Activated CD4-positive, alpha-beta memory T cell treated with anti-CD3 and anti-CD28 coated beads for 36 hours (primary cell): ENCODE data around the gene NTN4. TPM values are rescaled to one million over a fixed set of nuclear protein-coding genes. Genes with fewer than 3 reads are reported as not detected.
A peak's percentile ranks its signal among the peaks of the same experiment; 100 is the strongest.
"Not testable (repeated sequence)": the region's sequence is repeated elsewhere in the genome, so short reads cannot be mapped to it uniquely, and the experiment has no call there.

Experiments
- CTCF ChIA-PET: fragments of 350-600 bp; sonication (Branson Sonifier 250); formaldehyde crosslinking; loops from one replicate; lab custom pipeline; 2021; ENCODE audit warnings: antibody characterized with exemption, inconsistent platforms; lab: Charles Lee
- POLR2A ChIA-PET: fragments of 350-600 bp; sonication (Branson Sonifier 250); formaldehyde crosslinking; loops from one replicate; lab custom pipeline; 2021; ENCODE audit warnings: antibody characterized with exemption; lab: Charles Lee
- DNase-seq: peaks from one replicate; pipeline ENCODE4 v3.0.0-alpha.2; 2020
- H3K27ac Mint-ChIP-seq: one replicate; pipeline ENCODE4 v1.8.0; 2021; ENCODE audit warnings: mixed read lengths
- H3K27me3 Mint-ChIP-seq: one replicate; pipeline ENCODE4 v1.8.0; 2021; ENCODE audit warnings: mixed read lengths
- H3K36me3 Mint-ChIP-seq: one replicate; pipeline ENCODE4 v1.8.0; 2021; ENCODE audit warnings: mixed read lengths
- H3K4me1 Mint-ChIP-seq: one replicate; pipeline ENCODE4 v1.8.0; 2021; ENCODE audit warnings: low read depth, mixed read lengths
- H3K4me3 Mint-ChIP-seq: one replicate; pipeline ENCODE4 v1.8.0; 2021; ENCODE audit warnings: mild to moderate bottlenecking, mixed read lengths
- H3K9me3 Mint-ChIP-seq: one replicate; pipeline ENCODE4 v1.8.0; 2021; ENCODE audit warnings: mixed read lengths
- intact Hi-C: fragments of 100-400 bp; cut with micrococcal nuclease; formaldehyde crosslinking; loops from one replicate; pipeline ENCODE4 v1.15.1; 2023
- total RNA-seq, 2 experiments: library from RNA; stranded (reverse); gene quantifications; one replicate each; pipeline ENCODE4 v1.2.3, GENCODE V29; 2021

NTN4 gene
- under 1 TPM in 1 of 2 experiments, not detected in 1; 0.29 TPM for total RNA-seq

- Mint-ChIP-seq H3K4me1 (peaks cover 16% of the 10 kb centered on the region), H3K4me3 (peak within 1 kb of the TSS; percentile 64), H3K9me3 (no peaks in the 10 kb centered on the region), H3K27ac (no peak within 1 kb of the TSS), H3K27me3 (peaks cover 51% of the 10 kb centered on the region), H3K36me3 (no peaks in the 10 kb centered on the region)
- DNase-seq: peak; percentile 39
- CTCF ChIA-PET: no interaction called here
- intact Hi-C loops: no loop called here
- POLR2A ChIA-PET: no interaction called here
Measured at GRCh38 chr12:95790033-95790916, at the start of gene NTN4. TSS of gene NTN4 (minus strand) at chr12:95790764. CDS start at chr12:95790309, 455 bp downstream.

DNA sequence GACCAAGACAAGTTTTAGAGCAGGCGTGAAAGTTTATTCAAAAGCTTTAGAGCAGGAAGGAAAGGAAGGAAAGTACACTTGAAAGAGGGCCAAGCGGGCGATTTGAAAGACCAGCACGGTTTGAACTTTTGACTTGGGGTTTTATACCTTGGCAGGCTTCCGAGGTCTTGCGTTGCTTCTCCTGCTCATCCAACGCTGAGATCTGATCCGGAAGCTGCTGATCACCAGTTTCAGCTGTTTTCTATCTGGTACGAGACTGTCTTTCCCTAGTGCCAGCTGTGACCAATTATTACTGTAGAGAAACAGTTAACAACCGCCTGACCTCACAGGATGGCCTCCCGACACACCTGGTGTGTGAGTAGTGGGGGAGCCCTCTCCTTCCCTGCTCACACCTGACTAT is 47.6 kb upstream of the NTN4 start:
- Mint-ChIP-seq H3K4me3 (no peak overlapping the region), H3K27ac (no peak overlapping the region), H3K36me3 (no peaks in the 10 kb centered on the region), H3K9me3 (no peaks in the 10 kb centered on the region), H3K4me1 (peaks cover 5% of the 10 kb centered on the region), H3K27me3 (peaks cover 8% of the 10 kb centered on the region)
- ChIA-PET CTCF (no interaction called here), POLR2A (no interaction called here)
- no peak for DNase-seq
- intact Hi-C loops: no loop called here

GRCh38 chr12:95837240-95838038 is 46.9 kb upstream of the NTN4 start:
- DNase-seq: no peak
- POLR2A ChIA-PET: no interaction called here
- H3K36me3 Mint-ChIP-seq: no peaks in the 10 kb centered on the region
- H3K9me3 Mint-ChIP-seq: no peaks in the 10 kb centered on the region
- H3K27ac Mint-ChIP-seq: no peak overlapping the region
- peaks cover 5% of the 10 kb centered on the region for H3K4me1 Mint-ChIP-seq
- CTCF ChIA-PET: no interaction called here
- intact Hi-C loops: no loop called here
- H3K4me3 Mint-ChIP-seq: no peak overlapping the region
- H3K27me3 Mint-ChIP-seq: peaks cover 10% of the 10 kb centered on the region

DNA sequence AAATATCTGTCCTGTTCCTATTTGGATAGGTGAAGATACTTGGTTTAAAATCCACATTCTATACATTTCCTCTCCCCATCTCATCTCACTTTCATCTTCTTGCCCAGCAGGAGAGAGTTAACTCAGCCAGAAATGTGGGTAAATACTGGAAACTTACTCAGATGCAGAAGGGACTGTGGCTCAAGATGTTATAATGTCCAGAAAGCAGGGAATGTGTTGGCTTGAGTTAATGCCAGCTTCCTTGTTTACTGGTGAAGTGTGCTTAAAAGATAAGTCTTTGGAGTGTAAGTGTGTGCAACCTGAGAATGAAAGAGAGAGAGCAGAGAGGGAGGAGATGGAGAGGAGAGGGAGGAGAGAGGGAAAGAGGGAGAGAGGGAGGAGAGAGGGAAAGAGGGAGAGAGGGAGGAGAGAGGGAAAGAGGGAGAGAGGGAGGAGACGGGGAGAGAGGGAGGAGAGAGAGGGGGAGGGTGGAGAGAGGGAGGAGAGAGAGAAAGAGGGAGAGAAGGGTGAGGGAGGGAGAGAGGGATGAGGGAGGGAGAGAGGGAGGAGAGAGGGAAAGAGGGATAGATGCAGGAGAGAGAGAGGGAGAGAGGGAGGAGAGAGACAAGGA is 46.2 kb upstream of the NTN4 start:
- peaks cover 13% of the 10 kb centered on the region for H3K27me3 Mint-ChIP-seq

GRCh38 chr12:95836185-95836609 is 45.6 kb upstream of the NTN4 start:
- peaks cover 13% of the 10 kb centered on the region for H3K27me3 Mint-ChIP-seq

More for the DNA sequence above, 46.2 kb upstream of the NTN4 start:
- POLR2A ChIA-PET: no interaction called here
- Mint-ChIP-seq H3K27ac (no peak overlapping the region), H3K4me1 (peaks cover 5% of the 10 kb centered on the region), H3K4me3 (no peak overlapping the region), H3K36me3 (no peaks in the 10 kb centered on the region), H3K9me3 (no peaks in the 10 kb centered on the region)
- intact Hi-C loops: no loop called here
- no peak for DNase-seq
- CTCF ChIA-PET: no interaction called here

GRCh38 chr12:95834572-95834971 is 44.0 kb upstream of the NTN4 start:
- H3K27ac Mint-ChIP-seq: no peak overlapping the region
- ChIA-PET POLR2A (no interaction called here), CTCF (interaction anchor here (0.6 kb wide), 1 partner anchor 165 kb away, joined by 3 read pairs; no protein-coding TSS in a partner anchor)
- H3K36me3 Mint-ChIP-seq: no peaks in the 10 kb centered on the region
- H3K4me3 Mint-ChIP-seq: no peak overlapping the region
- intact Hi-C loops: no loop called here
- no peaks in the 10 kb centered on the region for H3K9me3 Mint-ChIP-seq
- peaks cover 12% of the 10 kb centered on the region for H3K4me1 Mint-ChIP-seq
- peaks cover 13% of the 10 kb centered on the region for H3K27me3 Mint-ChIP-seq
- no peak for DNase-seq

More at GRCh38 chr12:95836185-95836609, 45.6 kb upstream of the NTN4 start:
- Mint-ChIP-seq H3K4me1 (peaks cover 5% of the 10 kb centered on the region), H3K36me3 (no peaks in the 10 kb centered on the region), H3K4me3 (no peak overlapping the region), H3K27ac (no peak overlapping the region), H3K9me3 (no peaks in the 10 kb centered on the region)
- no peak for DNase-seq
- POLR2A ChIA-PET: no interaction called here
- CTCF ChIA-PET: no interaction called here
- intact Hi-C loops: no loop called here

DNA sequence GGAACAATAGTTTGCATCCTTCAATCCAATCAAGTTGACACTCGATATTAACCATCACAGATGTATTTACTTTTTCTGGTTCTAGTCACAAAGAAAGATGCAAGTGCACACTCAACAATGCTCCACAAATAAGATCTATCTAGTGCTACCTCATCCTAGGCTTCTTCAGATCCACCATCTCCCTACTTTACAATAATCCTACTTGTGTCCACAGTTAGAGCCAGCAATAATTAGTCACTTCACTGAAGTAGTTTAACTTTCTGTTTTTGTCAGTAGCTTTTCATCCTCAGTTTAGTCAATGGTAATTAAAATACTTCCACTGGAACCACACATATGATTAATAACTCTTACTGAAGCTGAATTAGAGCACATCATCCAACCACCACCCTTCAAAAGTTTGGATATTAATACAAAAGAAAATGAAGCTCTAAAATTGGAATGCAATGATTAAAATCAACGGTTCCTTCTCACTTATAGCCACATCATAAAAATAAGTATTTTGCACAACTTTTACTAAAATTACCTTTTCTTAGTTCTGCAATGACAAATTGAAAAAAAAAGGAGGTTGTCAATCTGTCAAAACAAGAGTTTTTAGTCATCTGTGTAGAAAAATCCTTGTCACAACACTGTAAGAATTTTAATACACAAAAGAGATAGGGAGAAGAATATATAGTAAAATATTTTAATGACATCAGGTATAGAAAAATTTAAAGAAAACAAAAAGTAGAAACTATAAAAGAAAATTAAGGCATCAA is 39.9 kb upstream of the NTN4 start:
- intact Hi-C loops: no loop called here
- H3K27ac Mint-ChIP-seq: no peak overlapping the region
- ChIA-PET CTCF (no interaction called here), POLR2A (interaction anchor here (1.1 kb wide), 1 partner anchor 29 kb away, joined by 6 read pairs; the partner anchor contains the start of gene SNRPF)
- H3K36me3 Mint-ChIP-seq: no peaks in the 10 kb centered on the region
- no peak overlapping the region for H3K4me3 Mint-ChIP-seq
- peaks cover 10% of the 10 kb centered on the region for H3K27me3 Mint-ChIP-seq
- H3K4me1 Mint-ChIP-seq: peaks cover 7% of the 10 kb centered on the region
- no peaks in the 10 kb centered on the region for H3K9me3 Mint-ChIP-seq
- no peak for DNase-seq

DNA sequence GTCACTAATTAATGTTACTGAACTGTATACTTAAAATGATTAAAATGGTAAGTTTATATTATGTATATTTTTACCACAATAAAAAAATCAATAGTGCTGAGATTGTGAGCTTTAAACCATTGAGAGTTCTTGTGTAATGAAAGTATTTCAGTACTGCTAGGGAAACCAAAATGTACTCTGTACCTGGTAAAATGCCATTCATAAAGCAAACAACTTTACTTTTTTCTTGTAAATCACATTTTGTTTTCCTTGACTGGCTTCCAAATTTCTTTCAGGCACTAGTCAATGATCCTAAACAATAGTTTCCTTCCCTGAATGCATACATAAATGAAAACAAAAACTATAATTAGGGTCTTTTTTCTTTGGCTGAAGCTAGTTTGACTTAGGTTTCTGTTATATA is 38.8 kb upstream of the NTN4 start:
- intact Hi-C loops: no loop called here
- CTCF ChIA-PET: interaction anchor here (0.6 kb wide), 1 partner anchor 32 kb away, joined by 5 read pairs; no protein-coding TSS in a partner anchor

GRCh38 chr12:95820096-95820703 is 29.6 kb upstream of the NTN4 start:
- CTCF ChIA-PET: interaction anchor here (0.7 kb wide), 1 partner anchor 27 kb away, joined by 3 read pairs; no protein-coding TSS in a partner anchor
- DNase-seq: no peak
- Mint-ChIP-seq H3K27me3 (peaks cover 16% of the 10 kb centered on the region), H3K9me3 (no peaks in the 10 kb centered on the region), H3K4me3 (no peak overlapping the region), H3K4me1 (no peaks in the 10 kb centered on the region), H3K27ac (no peak overlapping the region), H3K36me3 (no peaks in the 10 kb centered on the region)
- POLR2A ChIA-PET: no interaction called here
- intact Hi-C loops: loop anchor here (1.0 kb wide), 1 partner anchor 178 kb away; no protein-coding TSS in a partner anchor

More for the DNA sequence above, 38.8 kb upstream of the NTN4 start:
- DNase-seq: no peak
- Mint-ChIP-seq H3K4me3 (no peak overlapping the region), H3K36me3 (no peaks in the 10 kb centered on the region), H3K27me3 (peaks cover 10% of the 10 kb centered on the region), H3K4me1 (peaks cover 7% of the 10 kb centered on the region), H3K9me3 (no peaks in the 10 kb centered on the region), H3K27ac (no peak overlapping the region)
- POLR2A ChIA-PET: no interaction called here

- DNase-seq: no peak
- Mint-ChIP-seq H3K4me1 (no peaks in the 10 kb centered on the region), H3K36me3 (no peaks in the 10 kb centered on the region), H3K27ac (no peak overlapping the region), H3K9me3 (no peaks in the 10 kb centered on the region), H3K4me3 (no peak overlapping the region), H3K27me3 (peaks cover 16% of the 10 kb centered on the region)
- intact Hi-C loops: loop anchor here (1.0 kb wide), 1 partner anchor 192 kb away; no protein-coding TSS in a partner anchor
- CTCF ChIA-PET: interaction anchor here (1.2 kb wide), 1 partner anchor 183 kb away, joined by 3 read pairs; no protein-coding TSS in a partner anchor
- POLR2A ChIA-PET: no interaction called here
Measured at GRCh38 chr12:95815632-95816212, 25.2 kb upstream of the NTN4 start.

DNA sequence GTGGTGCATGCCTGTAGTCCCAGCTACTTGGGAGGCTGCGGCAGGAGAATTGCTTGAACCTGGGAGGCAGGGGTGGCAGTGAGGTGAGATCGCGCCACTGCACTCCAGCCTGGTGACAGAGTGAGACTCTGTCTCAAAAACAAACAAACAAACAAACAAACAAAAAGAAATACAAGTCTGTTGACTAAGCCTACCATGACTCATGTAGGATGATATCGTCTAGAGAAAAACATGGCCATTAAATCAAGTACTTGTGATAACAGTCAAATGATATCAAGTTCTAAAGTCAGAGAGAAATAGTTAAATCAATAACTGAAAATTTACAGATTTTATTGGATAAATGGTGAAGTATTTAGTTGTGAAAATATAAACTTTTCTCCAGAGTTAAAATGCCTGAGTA is 21.6 kb upstream of the NTN4 start:
- CTCF ChIA-PET, H3K4me3 Mint-ChIP-seq, H3K4me1 Mint-ChIP-seq, H3K36me3 Mint-ChIP-seq, H3K9me3 Mint-ChIP-seq, intact Hi-C loops, DNase-seq, POLR2A ChIA-PET, H3K27ac Mint-ChIP-seq: not testable (repeated sequence)
- peaks cover 14% of the 10 kb centered on the region for H3K27me3 Mint-ChIP-seq
